Iris pigment epithelial cell (primary cell): ENCODE measurements around the gene NAA60.
"Not testable (repeated sequence)": the region's sequence is repeated elsewhere in the genome, so short reads cannot be mapped to it uniquely, and the experiment has no call there.

Experiments
- DNase-seq: peaks from one replicate; pipeline ENCODE4 v3.0.0-alpha.2; 2011; ENCODE audit warnings: low read depth

Gene NAA60

GRCh38 chr16:3461151-3461550 is 17.7 kb downstream of the NAA60 start:
- peak; percentile 22 for DNase-seq

- DNase-seq = no peak
Observed at GRCh38 chr16:3465301-3465700, 21.8 kb downstream of the NAA60 start.

- DNase-seq = no peak
Observed at GRCh38 chr16:3465911-3466584, 22.6 kb downstream of the NAA60 start.

- DNase-seq = no peak
Observed at GRCh38 chr16:3467182-3467581, 23.7 kb downstream of the NAA60 start.

GRCh38 chr16:3467921-3468320 is 24.4 kb downstream of the NAA60 start:
- DNase-seq = peak; percentile 67

- no peak for DNase-seq
Observed at GRCh38 chr16:3468501-3468900, 25.0 kb downstream of the NAA60 start.

GRCh38 chr16:3469736-3470135 is 26.3 kb downstream of the NAA60 start:
- no peak for DNase-seq

- DNase-seq = no peak
Observed at GRCh38 chr16:3470723-3471122, 27.2 kb downstream of the NAA60 start.

GRCh38 chr16:3471518-3472176 is 28.2 kb downstream of the NAA60 start:
- no peak for DNase-seq

- DNase-seq = peak; percentile 28
Observed at GRCh38 chr16:3472878-3473595, 29.6 kb downstream of the NAA60 start.

- DNase-seq = not testable (repeated sequence)
Observed at GRCh38 chr16:3473596-3473943, 30.1 kb downstream of the NAA60 start.

- DNase-seq = no peak
Observed at GRCh38 chr16:3474136-3474779, 30.8 kb downstream of the NAA60 start.

- not testable (repeated sequence) for DNase-seq
Observed at GRCh38 chr16:3474870-3475269, 31.4 kb downstream of the NAA60 start.

GRCh38 chr16:3475604-3476375 is 32.3 kb downstream of the NAA60 start:
- DNase-seq = no peak

- DNase-seq = no peak
Observed at GRCh38 chr16:3476409-3476808, 32.9 kb downstream of the NAA60 start.

- DNase-seq = no peak
Observed at GRCh38 chr16:3478242-3478925, 34.9 kb downstream of the NAA60 start.

GRCh38 chr16:3479654-3480216 is 36.3 kb downstream of the NAA60 start:
- DNase-seq = no peak

- DNase-seq = no peak
Observed at GRCh38 chr16:3480901-3481695, 37.6 kb downstream of the NAA60 start.

- no peak for DNase-seq
Observed at GRCh38 chr16:3481696-3482658, 38.5 kb downstream of the NAA60 start.
